Tibial nerve (tissue), 4 donors: Measurements from ENCODE around the gene USP32. TPM values are rescaled to one million over a fixed set of nuclear protein-coding genes. Genes with fewer than 3 reads are reported as not detected.

Experiments
- DNase-seq, 2 donors: peaks; one replicate each; pipeline ENCODE4 v3.0.0-alpha.2; 2019; ENCODE audit warnings: low spot score in 2 of 2
- H3K27ac ChIP-seq, 4 donors: fragments of 200-600 bp; sonication (generic) in 3 of 4; one replicate each; pipeline ENCODE4 v1.5.1; 2017 to 2019; ENCODE audit warnings: mild to moderate bottlenecking in 1 of 4
- H3K27me3 ChIP-seq, 2 donors: fragments of 200-600 bp; sonication (generic) in 1 of 2; one replicate each; pipeline versions ENCODE4 v1.5.1 to v1.6.0; 2017 to 2019
- H3K36me3 ChIP-seq, 3 donors: fragments of 200-600 bp; sonication (generic); one replicate each; pipeline ENCODE4 v1.5.1; 2018 to 2019
- H3K4me1 ChIP-seq, 4 donors: fragments of 200-600 bp; sonication (generic) in 3 of 4; one replicate each; pipeline ENCODE4 v1.5.1; 2017 to 2019
- H3K4me3 ChIP-seq, 4 donors: fragments of 200-600 bp; sonication (generic) in 3 of 4; one replicate each; pipeline ENCODE4 v1.5.1; 2017 to 2019; ENCODE audit warnings: mild to moderate bottlenecking in 1 of 4, moderate library complexity in 1 of 4
- H3K9me3 ChIP-seq, 4 donors: fragments of 200-600 bp; sonication (generic) in 3 of 4; one replicate each; pipeline ENCODE4 v1.5.1; 2017 to 2019
- CTCF ChIP-seq, 5 experiments: fragments of 200-600 bp in 3 of 5; fragments of 450-650 bp in 2 of 5; sonication (generic) in 3 of 5; IDR thresholded peaks; one replicate each; pipeline ENCODE4 v1.5.1; 2016 to 2019; ENCODE audit warnings: antibody characterized with exemption in 5 of 5, mild to moderate bottlenecking in 3 of 5, moderate library complexity in 2 of 5
- EP300 ChIP-seq, 2 donors: sonication (generic); formaldehyde crosslinking; IDR thresholded peaks; one replicate each; pipeline ENCODE4 v1.6.1; 2017; ENCODE audit warnings: antibody characterized with exemption in 2 of 2, mild to moderate bottlenecking in 1 of 2
- POLR2A ChIP-seq, 2 donors: fragments of 450-650 bp; IDR thresholded peaks; one replicate each; pipeline ENCODE4 v1.6.1; 2017; ENCODE audit warnings: antibody characterized with exemption in 2 of 2, mild to moderate bottlenecking in 2 of 2, moderate library complexity in 2 of 2
- WGBS, 2 donors: methylation state at CpG; one replicate each; pipeline ENCODE4 v1.1.5; 2018; 5-methylcytosine and 5-hydroxymethylcytosine counted together
- total RNA-seq, 4 donors: library from RNA; depleted of rRNA; stranded (reverse); fragments of >200 nt; gene quantifications; one replicate each; pipeline ENCODE4 v1.1.0, GENCODE V29; 2016

Gene USP32
- total RNA-seq, 4 donors from 2014 or later, result 49.6 to 64.7 (median 56.5) TPM

- peaks cover 0 to 46% (median 12%) of the 10 kb centered on the region in 4 donors for H3K4me1 ChIP-seq
- 74 to 89% methylated on average over 3 of the region's 3 CpGs for WGBS, 2 donors
- no peak overlapping the region for H3K4me3 ChIP-seq
- H3K36me3 ChIP-seq, result no peaks in the 10 kb centered on the region
- no peaks in the 10 kb centered on the region for H3K27me3 ChIP-seq
- TF ChIP-seq CTCF (IDR thresholded peaks at IDR 0.05) (no peak), POLR2A (IDR thresholded peaks at IDR 0.05) (no peak), EP300 (IDR thresholded peaks at IDR 0.05) (no peak)
- no peak overlapping the region for H3K27ac ChIP-seq
- DNase-seq, result no peak
- no peaks in the 10 kb centered on the region for H3K9me3 ChIP-seq
These were observed 33.2 kb downstream of the USP32 start for GRCh38 chr17:60358606-60359225.

- H3K4me3 ChIP-seq, result no peak overlapping the region
- no peaks in the 10 kb centered on the region for H3K27me3 ChIP-seq
- H3K36me3 ChIP-seq, result no peaks in the 10 kb centered on the region
- TF ChIP-seq CTCF (IDR thresholded peaks at IDR 0.05) (no peak), EP300 (IDR thresholded peaks at IDR 0.05) (peak in 1 of 2 donors; percentile 42)
- 90 to 97% methylated on average over 1 of the region's 1 CpG for WGBS, 2 donors
- H3K4me1 ChIP-seq, result peaks cover 0 to 37% (median 12%) of the 10 kb centered on the region in 4 donors
- no peak overlapping the region for H3K27ac ChIP-seq
- no peak for DNase-seq
- no peaks in the 10 kb centered on the region for H3K9me3 ChIP-seq
These were observed 35.0 kb downstream of the USP32 start for GRCh38 chr17:60356940-60357339.

- Histone ChIP-seq H3K27ac (no peak overlapping the region), H3K4me1 (peaks cover 0 to 36% (median 12%) of the 10 kb centered on the region in 4 donors), H3K36me3 (no peaks in the 10 kb centered on the region), H3K27me3 (no peaks in the 10 kb centered on the region), H3K9me3 (no peaks in the 10 kb centered on the region), H3K4me3 (no peak overlapping the region)
- 90 to 91% methylated on average over 4 of the region's 4 CpGs for WGBS, 2 donors
- DNase-seq, result no peak
- no peak for TF ChIP-seq EP300 (IDR thresholded peaks at IDR 0.05)
- TF ChIP-seq CTCF (IDR thresholded peaks at IDR 0.05), result no peak
- TF ChIP-seq POLR2A (IDR thresholded peaks at IDR 0.05), result no peak
These were observed 36.0 kb downstream of the USP32 start for GRCh38 chr17:60355663-60356594.

- DNase-seq, result peak in 1 of 2 donors; percentile 11
- TF ChIP-seq EP300 (IDR thresholded peaks at IDR 0.05) (peak in 1 of 2 donors; percentile 22), POLR2A (IDR thresholded peaks at IDR 0.05) (no peak)
- H3K4me1 ChIP-seq, result peaks cover 0 to 36% (median 12%) of the 10 kb centered on the region in 4 donors
- H3K36me3 ChIP-seq, result no peaks in the 10 kb centered on the region
- H3K27me3 ChIP-seq, result no peaks in the 10 kb centered on the region
- H3K9me3 ChIP-seq, result no peaks in the 10 kb centered on the region
- WGBS, 2 donors, result 25 to 33% methylated on average over 1 of the region's 1 CpG
- H3K27ac ChIP-seq, result peak overlapping the region in 2 of 4 donors; percentile 62 to 66
- H3K4me3 ChIP-seq, result no peak overlapping the region
These were observed 37.7 kb downstream of the USP32 start for GRCh38 chr17:60354223-60354622.

- Histone ChIP-seq H3K4me3 (no peak overlapping the region), H3K9me3 (no peaks in the 10 kb centered on the region), H3K27ac (no peak overlapping the region), H3K36me3 (no peaks in the 10 kb centered on the region), H3K4me1 (peaks cover 0 to 36% (median 12%) of the 10 kb centered on the region in 4 donors), H3K27me3 (no peaks in the 10 kb centered on the region)
- TF ChIP-seq EP300 (IDR thresholded peaks at IDR 0.05), result no peak
- no peak for TF ChIP-seq POLR2A (IDR thresholded peaks at IDR 0.05)
- TF ChIP-seq CTCF (IDR thresholded peaks at IDR 0.05), result no peak
- no peak for DNase-seq
- 70 to 77% methylated on average over 4 of the region's 4 CpGs for WGBS, 2 donors
These were observed 38.2 kb downstream of the USP32 start for GRCh38 chr17:60353773-60354172.
